ENCODE measurements around the gene RPA4. TPM values are rescaled to one million over a fixed set of nuclear protein-coding genes. Genes with fewer than 3 reads are reported as not detected.

Gene RPA4
- total and polyA plus RNA-seq, 2 donors (not counting 1 experiment from before 2014, with no cell fraction given) = 0.31 to 2.7 TPM

- no peaks in the 10 kb centered on the region for H4K20me1 ChIP-seq (ENCODE audit: control insufficient read depth, insufficient read depth, low read length, poor library complexity, severe bottlenecking)
- no peak overlapping the region for H3K4me3 ChIP-seq (ENCODE audit: control extremely low read depth in 1 of 5, extremely low read depth in 1 of 5, insufficient read depth in 1 of 5, low read depth in 2 of 5, low read length in 4 of 5)
- H3K4me2 ChIP-seq (replicated peaks; ENCODE audit: low read depth, low read length, poor library complexity, severe bottlenecking) = no peak overlapping the region
- intact Hi-C loops (cut with micrococcal nuclease) = no loop called here
- CTCF ChIA-PET = no interaction called here
- 100% methylated on average over 4 of the region's 13 CpGs for WGBS (ENCODE audit: insufficient coverage)
- no peak for DNase-seq
- H3K4me1 ChIP-seq (ENCODE audit: control insufficient read depth in 2 of 2, insufficient read depth in 2 of 2, low read length in 2 of 2) = no peaks in the 10 kb centered on the region
- POLR2A ChIA-PET = no interaction called here
- TF ChIP-seq CTCF (IDR thresholded peaks at IDR 0.05) (no peak), EZH2 (IDR thresholded peaks at IDR 0.05; ENCODE audit: borderline replicate concordance, insufficient read depth, low read depth, low read length, poor library complexity, severe bottlenecking) (no peak)
- Mint-ChIP-seq H3K9me3 (ENCODE audit: insufficient read depth) (no peaks in the 10 kb centered on the region), H3K27ac (no peak overlapping the region), H3K4me3 (no peak overlapping the region), H3K4me1 (no peaks in the 10 kb centered on the region), H3K27me3 (no peaks in the 10 kb centered on the region)
- no peak for ATAC-seq (ENCODE audit: low read depth)
- H3K9ac ChIP-seq (ENCODE audit: low read length) = no peak overlapping the region
- no peaks in the 10 kb centered on the region for H3K9me3 ChIP-seq (ENCODE audit: control extremely low read depth in 1 of 3, control insufficient read depth in 2 of 3, insufficient read depth in 1 of 3, low read length in 2 of 3)
- H3K27ac ChIP-seq (ENCODE audit: low read length in 2 of 2) = no peak overlapping the region
- no peaks in the 10 kb centered on the region for H3K79me2 ChIP-seq (ENCODE audit: control insufficient read depth, insufficient read depth, low read length)
- H2AFZ ChIP-seq (ENCODE audit: insufficient read depth, low read depth, low read length, poor library complexity, severe bottlenecking) = no peak overlapping the region
- no peaks in the 10 kb centered on the region for H3K27me3 ChIP-seq (replicated peaks in 1 of 4; ENCODE audit: control extremely low read depth in 1 of 4, control insufficient read depth in 3 of 4, insufficient read depth in 4 of 4, low read length in 3 of 4)
- H3K36me3 ChIP-seq (replicated peaks in 1 of 2; ENCODE audit: control extremely low read depth in 1 of 2, control insufficient read depth in 1 of 2, extremely low read depth in 1 of 2, insufficient read depth in 2 of 2, low read length in 1 of 2) = peaks cover 0 to 2% of the 10 kb centered on the region in 2 experiments
Observed at GRCh38 chrX:96884027-96884426, 319 bp downstream of the RPA4 start.

GRCh38 chrX:96889726-96890125 lies 6.0 kb downstream of the RPA4 start:
- ATAC-seq (ENCODE audit: low read depth) (no peak), DNase-seq (no peak)
- Histone ChIP-seq H3K4me1 (ENCODE audit: control insufficient read depth in 2 of 2, insufficient read depth in 2 of 2, low read length in 2 of 2) (no peaks in the 10 kb centered on the region), H3K4me2 (replicated peaks; ENCODE audit: low read depth, low read length, poor library complexity, severe bottlenecking) (no peak overlapping the region), H2AFZ (ENCODE audit: insufficient read depth, low read depth, low read length, poor library complexity, severe bottlenecking) (no peak overlapping the region), H3K27me3 (replicated peaks in 1 of 4; ENCODE audit: control extremely low read depth in 1 of 4, control insufficient read depth in 3 of 4, insufficient read depth in 4 of 4, low read length in 3 of 4) (no peaks in the 10 kb centered on the region), H4K20me1 (ENCODE audit: control insufficient read depth, insufficient read depth, low read length, poor library complexity, severe bottlenecking) (no peaks in the 10 kb centered on the region), H3K9ac (ENCODE audit: low read length) (no peak overlapping the region), H3K4me3 (ENCODE audit: control extremely low read depth in 1 of 5, extremely low read depth in 1 of 5, insufficient read depth in 1 of 5, low read depth in 2 of 5, low read length in 4 of 5) (no peak overlapping the region), H3K9me3 (ENCODE audit: control extremely low read depth in 1 of 3, control insufficient read depth in 2 of 3, insufficient read depth in 1 of 3, low read length in 2 of 3) (no peaks in the 10 kb centered on the region), H3K36me3 (replicated peaks in 1 of 2; ENCODE audit: control extremely low read depth in 1 of 2, control insufficient read depth in 1 of 2, extremely low read depth in 1 of 2, insufficient read depth in 2 of 2, low read length in 1 of 2) (no peaks in the 10 kb centered on the region), H3K27ac (ENCODE audit: low read length in 2 of 2) (no peak overlapping the region), H3K79me2 (ENCODE audit: control insufficient read depth, insufficient read depth, low read length) (no peaks in the 10 kb centered on the region)
- H3K4me3 Mint-ChIP-seq = no peak overlapping the region
- POLR2A ChIA-PET = no interaction called here
- CTCF ChIA-PET = no interaction called here
- no peaks in the 10 kb centered on the region for H3K4me1 Mint-ChIP-seq
- no peak overlapping the region for H3K27ac Mint-ChIP-seq
- H3K27me3 Mint-ChIP-seq = no peaks in the 10 kb centered on the region
- no peaks in the 10 kb centered on the region for H3K9me3 Mint-ChIP-seq (ENCODE audit: insufficient read depth)
- TF ChIP-seq EZH2 (IDR thresholded peaks at IDR 0.05; ENCODE audit: borderline replicate concordance, insufficient read depth, low read depth, low read length, poor library complexity, severe bottlenecking) (no peak), CTCF (IDR thresholded peaks at IDR 0.05) (no peak)
- intact Hi-C loops (cut with micrococcal nuclease) = no loop called here
- 100% methylated on average over 1 of the region's 1 CpG for WGBS (ENCODE audit: insufficient coverage)
